Vagina (tissue), 2 donors: ENCODE results near the gene PIP5KL1. TPM values are rescaled to one million over a fixed set of nuclear protein-coding genes. Genes with fewer than 3 reads are reported as not detected.
A peak's percentile ranks its signal among the peaks of the same experiment; 100 is the strongest.

ENCODE experiments used
- DNase-seq, 2 donors: peaks; one replicate each; pipeline ENCODE4 v3.0.0-alpha.2; 2017; ENCODE audit errors: extremely low spot score in 2 of 2
- H3K27ac ChIP-seq: fragments of 200-600 bp; sonication (generic); one replicate; pipeline ENCODE4 v1.5.1; 2019
- H3K27me3 ChIP-seq: fragments of 200-600 bp; sonication (generic); one replicate; pipeline ENCODE4 v1.5.1; 2019
- H3K36me3 ChIP-seq, 2 donors: fragments of 200-600 bp; sonication (generic); one replicate each; pipeline ENCODE4 v1.5.1; 2017 to 2019
- H3K4me1 ChIP-seq: fragments of 200-600 bp; sonication (generic); one replicate; pipeline ENCODE4 v1.5.1; 2019
- H3K4me3 ChIP-seq, 2 donors: fragments of 200-600 bp; sonication (generic); 1 replicate in 1 of 2; 2 replicates in 1 of 2; pipeline ENCODE4 v1.5.1; 2016 to 2019
- H3K9me3 ChIP-seq: fragments of 200-600 bp; sonication (generic); one replicate; pipeline ENCODE4 v1.5.1; 2019
- CTCF ChIP-seq, 3 experiments: fragments of 450-650 bp in 2 of 3; fragments of 200-600 bp in 1 of 3; sonication (generic) in 1 of 3; IDR thresholded peaks; one replicate each; pipeline ENCODE4 v1.5.1; 2017 to 2019; ENCODE audit warnings: antibody characterized with exemption in 3 of 3, mild to moderate bottlenecking in 2 of 3, moderate library complexity in 2 of 3
- POLR2A ChIP-seq, 2 donors: fragments of 450-650 bp; IDR thresholded peaks; one replicate each; pipeline ENCODE4 v1.6.1; 2017; ENCODE audit warnings: antibody characterized with exemption in 2 of 2, mild to moderate bottlenecking in 2 of 2, moderate library complexity in 2 of 2
- POLR2AphosphoS5 ChIP-seq, 2 donors: sonication (generic); formaldehyde crosslinking; IDR thresholded peaks; one replicate each; pipeline ENCODE4 v1.9.0; 2017; ENCODE audit warnings: antibody characterized with exemption in 2 of 2, mild to moderate bottlenecking in 2 of 2, low read depth in 1 of 2; ENCODE audit not compliant: insufficient read depth in 1 of 2
- intact Hi-C: fragments of 100-400 bp; cut with DNase I; formaldehyde crosslinking; loops from one replicate; pipeline ENCODE4 v1.15.1; 2023
- total RNA-seq: library from RNA; depleted of rRNA; stranded (reverse); fragments of >200 nt; gene quantifications from one replicate; pipeline ENCODE4 v1.2.3, GENCODE V29; 2016

Gene PIP5KL1
- total RNA-seq, 1 donor from 2014 or later: 10.3 TPM

- no peaks in the 10 kb centered on the region for H3K27me3 ChIP-seq
- peaks cover 0 to 19% of the 10 kb centered on the region in 2 donors for H3K36me3 ChIP-seq
- peak overlapping the region; percentile 85 for H3K27ac ChIP-seq
- intact Hi-C loops: no loop called here
- no peak overlapping the region for H3K4me3 ChIP-seq
- TF ChIP-seq POLR2A (IDR thresholded peaks at IDR 0.05) (no peak), CTCF (IDR thresholded peaks at IDR 0.05) (no peak)
- DNase-seq: no peak
- no peaks in the 10 kb centered on the region for H3K9me3 ChIP-seq
- H3K4me1 ChIP-seq: peaks cover 45% of the 10 kb centered on the region
Observed at GRCh38 chr9:127907867-127908659, 22.5 kb downstream of the PIP5KL1 start.

GRCh38 chr9:127905788-127906191 lies 24.8 kb downstream of the PIP5KL1 start:
- peak overlapping the region in 1 of 2 donors; percentile 7 for H3K4me3 ChIP-seq
- no peaks in the 10 kb centered on the region for H3K27me3 ChIP-seq
- peaks cover 55% of the 10 kb centered on the region for H3K4me1 ChIP-seq
- DNase-seq: no peak
- H3K9me3 ChIP-seq: no peaks in the 10 kb centered on the region
- peaks cover 0 to 5% of the 10 kb centered on the region in 2 donors for H3K36me3 ChIP-seq
- peak overlapping the region; percentile 85 for H3K27ac ChIP-seq
- intact Hi-C loops: no loop called here
- TF ChIP-seq CTCF (IDR thresholded peaks at IDR 0.05) (no peak), POLR2A (IDR thresholded peaks at IDR 0.05) (no peak), POLR2AphosphoS5 (IDR thresholded peaks at IDR 0.05; ENCODE audit: insufficient read depth in 1 of 2, low read depth in 1 of 2) (no peak)

- TF ChIP-seq POLR2AphosphoS5 (IDR thresholded peaks at IDR 0.05; ENCODE audit: insufficient read depth in 1 of 2, low read depth in 1 of 2) (no peak), POLR2A (IDR thresholded peaks at IDR 0.05) (no peak), CTCF (IDR thresholded peaks at IDR 0.05) (no peak)
- no peak for DNase-seq
- peaks cover 0 to 5% of the 10 kb centered on the region in 2 donors for H3K36me3 ChIP-seq
- peaks cover 61% of the 10 kb centered on the region for H3K4me1 ChIP-seq
- no peaks in the 10 kb centered on the region for H3K27me3 ChIP-seq
- H3K4me3 ChIP-seq: peak overlapping the region in 1 of 2 donors; percentile 9
- intact Hi-C loops: no loop called here
- H3K27ac ChIP-seq: peak overlapping the region; percentile 85
- H3K9me3 ChIP-seq: no peaks in the 10 kb centered on the region
Observed at GRCh38 chr9:127905004-127905728, 25.4 kb downstream of the PIP5KL1 start.

- no peak for DNase-seq
- intact Hi-C loops: no loop called here
- Histone ChIP-seq H3K4me1 (peaks cover 67% of the 10 kb centered on the region), H3K27me3 (no peaks in the 10 kb centered on the region), H3K36me3 (peaks cover 0 to 5% of the 10 kb centered on the region in 2 donors), H3K27ac (peak overlapping the region; percentile 85), H3K9me3 (no peaks in the 10 kb centered on the region), H3K4me3 (peak overlapping the region in 1 of 2 donors; percentile 9)
- TF ChIP-seq POLR2A (IDR thresholded peaks at IDR 0.05) (no peak), POLR2AphosphoS5 (IDR thresholded peaks at IDR 0.05; ENCODE audit: insufficient read depth in 1 of 2, low read depth in 1 of 2) (no peak), CTCF (IDR thresholded peaks at IDR 0.05) (no peak)
Observed at GRCh38 chr9:127904561-127905003, 26.0 kb downstream of the PIP5KL1 start.
